K562 (cell line): ENCODE data around the gene ELMO3. TPM values are rescaled to one million over a fixed set of nuclear protein-coding genes. Genes with fewer than 3 reads are reported as not detected.

Source experiments
- ATAC-seq: fragments of 200-7000 bp; cut with Tn5 transposase; 3 replicates; pipeline ENCODE4 v1.9.1; 2020; ENCODE audit warnings: moderate library complexity
- BruUV-seq: library from RNA; stranded (reverse); fragments of 400-500 nt; replicated peaks from 2 replicates; lab custom pipeline; 2021; lab: Mats Ljungman, UMichigan
- CTCF ChIA-PET: fragments of 300-600 bp; formaldehyde crosslinking; extraction: SDS; loops from one replicate; lab custom pipeline; 2021; ENCODE audit warnings: low intra/inter-chr PET ratio; lab: Yijun Ruan, JAX
- POLR2A ChIA-PET: fragments of 300-600, 350-650 bp; sonication (Branson Sonifier 250); formaldehyde crosslinking; extraction: SDS; loops from one replicate; lab custom pipeline; 2021; ENCODE audit warnings: antibody characterized with exemption, inconsistent platforms; lab: Yijun Ruan, JAX
- DNase-seq, 4 experiments: peaks; one replicate each; pipeline versions ENCODE4 v3.0.0 to v3.0.0-alpha.2; 2011 to 2018; ENCODE audit warnings: low spot score in 3 of 4, mixed read lengths in 3 of 4; ENCODE audit errors: extremely low read depth in 1 of 4
- FAIRE-seq: peaks from 2 replicates; lab custom pipeline; 2011; peaks lifted over from hg19 to GRCh38; lab: Jason Lieb, UNC
- H2AFZ ChIP-seq: 2 replicates; pipeline ENCODE4 v1.6.0; 2011; ENCODE audit warnings: low read depth, low read length, control low read depth, inconsistent platforms
- H3K27ac ChIP-seq: fragments of 200-600 bp; 3 replicates; pipeline ENCODE4 v1.8.0; 2011; ENCODE audit warnings: low read depth, mild to moderate bottlenecking, control low read depth, inconsistent platforms, low read length, moderate library complexity, mixed read lengths; ENCODE audit errors: extremely low read depth
- H3K27me3 ChIP-seq, 2 experiments: fragments of 300-600 bp in 1 of 2; 2 replicates in 1 of 2; 3 replicates in 1 of 2; pipeline versions ENCODE4 v1.6.0 to v1.8.0; 2011; ENCODE audit warnings: inconsistent platforms in 2 of 2, low read length in 2 of 2, mild to moderate bottlenecking in 1 of 2, mixed read lengths in 1 of 2, moderate library complexity in 1 of 2; ENCODE audit not compliant: control insufficient read depth in 2 of 2, insufficient read depth in 2 of 2
- H3K36me3 ChIP-seq: fragments of 300-600 bp; 3 replicates; pipeline ENCODE4 v1.8.0; 2011; ENCODE audit warnings: mild to moderate bottlenecking, low read length, inconsistent platforms; ENCODE audit not compliant: control insufficient read depth, insufficient read depth
- H3K4me1 ChIP-seq, 2 experiments: fragments of 200-600 bp in 1 of 2; replicated peaks in 1 of 2; 2 replicates in 1 of 2; 3 replicates in 1 of 2; pipeline versions ENCODE4 v1.5.1 to v1.8.0; 2011; ENCODE audit warnings: inconsistent platforms in 2 of 2, low read length in 2 of 2, mild to moderate bottlenecking in 1 of 2, mixed read lengths in 1 of 2, moderate library complexity in 1 of 2; ENCODE audit not compliant: control insufficient read depth in 2 of 2, insufficient read depth in 2 of 2
- H3K4me2 ChIP-seq: 2 replicates; pipeline ENCODE4 v1.6.1; 2011; ENCODE audit warnings: low read length, control low read depth, inconsistent platforms, mixed read lengths; ENCODE audit not compliant: insufficient read depth
- H3K4me3 ChIP-seq: fragments of 200-600 bp; sonication (generic), shearing (Covaris generic); 2 replicates; pipeline ENCODE4 v1.5.1; 2016; ENCODE audit warnings: control low read depth, inconsistent platforms
- H3K79me2 ChIP-seq: fragments of 200-600 bp; 3 replicates; pipeline ENCODE4 v1.8.0; 2011; ENCODE audit warnings: low read length, inconsistent platforms; ENCODE audit not compliant: control insufficient read depth, insufficient read depth
- H3K9ac ChIP-seq, 2 experiments: 2 replicates each; pipeline versions ENCODE4 v1.6.0 to v1.6.1; 2011; ENCODE audit warnings: low read depth in 2 of 2, low read length in 2 of 2, control low read depth in 1 of 2, inconsistent platforms in 1 of 2, mild to moderate bottlenecking in 1 of 2, mixed read lengths in 1 of 2; ENCODE audit not compliant: insufficient read depth in 1 of 2
- H3K9me1 ChIP-seq: one replicate; pipeline ENCODE4 v1.6.0; 2011; ENCODE audit warnings: inconsistent platforms, mild to moderate bottlenecking, low read length, moderate library complexity; ENCODE audit not compliant: control insufficient read depth, insufficient read depth
- H3K9me3 ChIP-seq: replicated peaks from 2 replicates; pipeline ENCODE4 v1.5.1; 2011; ENCODE audit warnings: low read depth, low read length, inconsistent platforms; ENCODE audit not compliant: control insufficient read depth, insufficient read depth
- H4K20me1 ChIP-seq: replicated peaks from 2 replicates; pipeline ENCODE4 v1.6.1; 2011; ENCODE audit warnings: low read length, inconsistent platforms, mixed read lengths; ENCODE audit not compliant: control insufficient read depth, insufficient read depth
- CC2D1A ChIP-seq: fragments of 450-650 bp; IDR thresholded peaks from 2 replicates; pipeline ENCODE4 v1.6.1; 2017; ENCODE audit warnings: mild to moderate bottlenecking
- CTCF ChIP-seq, 3 experiments: IDR thresholded peaks in 2 of 3; conservative IDR thresholded peaks in 1 of 3; 2 replicates each; pipeline ENCODE4 v1.5.1; 2011 to 2012; ENCODE audit warnings: low read length in 3 of 3, mild to moderate bottlenecking in 3 of 3, control low read depth in 2 of 3, improper control_type of control experiment in 1 of 3, inconsistent platforms in 1 of 3, low read depth in 1 of 3, mixed read lengths in 1 of 3, moderate library complexity in 1 of 3; ENCODE audit not compliant: insufficient read depth in 2 of 3
- FOXJ2 ChIP-seq: fragments of 200-800 bp; sonication (Bioruptor generic); IDR thresholded peaks from 2 replicates; pipeline ENCODE4 v1.6.1; 2016; ENCODE audit warnings: missing genetic modification characterization, missing compliant biosample characterization
- FOXK2 ChIP-seq, 2 experiments: fragments of 450-650 bp; IDR thresholded peaks in 1 of 2; conservative IDR thresholded peaks in 1 of 2; 2 replicates each; pipeline ENCODE4 v1.6.1; 2016; ENCODE audit warnings: low read depth in 2 of 2, mild to moderate bottlenecking in 1 of 2
- HIVEP1 ChIP-seq: fragments of 250-450 bp; sonication (Bioruptor Pico); IDR thresholded peaks from 2 replicates; pipeline ENCODE4 v1.4.0; 2020; ENCODE audit warnings: mild to moderate bottlenecking
- ID3 ChIP-seq, 2 experiments: fragments of 250-450 bp in 1 of 2; fragments of 450-650 bp in 1 of 2; sonication (Bioruptor Pico) in 1 of 2; IDR thresholded peaks; 2 replicates each; pipeline versions ENCODE4 v1.6.1 to v1.8.0; 2016 to 2021; ENCODE audit warnings: mild to moderate bottlenecking in 2 of 2, moderate library complexity in 2 of 2, missing compliant biosample characterization in 1 of 2, missing genetic modification characterization in 1 of 2
- POLR2B ChIP-seq: fragments of 450-650 bp; IDR thresholded peaks from 2 replicates; pipeline ENCODE4 v1.6.1; 2018; ENCODE audit warnings: low read depth; ENCODE audit not compliant: partially characterized antibody
- RFX5 ChIP-seq: IDR thresholded peaks from 2 replicates; pipeline ENCODE4 v1.6.1; 2011; ENCODE audit warnings: low read depth, mild to moderate bottlenecking, improper control_type of control experiment, low read length
- SMARCB1 ChIP-seq: IDR thresholded peaks from 2 replicates; pipeline ENCODE4 v1.6.1; 2011; ENCODE audit warnings: improper control_type of control experiment, low read depth; ENCODE audit not compliant: insufficient read length
- TGIF2 ChIP-seq: sonication (generic); formaldehyde crosslinking; IDR thresholded peaks from 2 replicates; pipeline ENCODE4 v1.8.1; 2022; ENCODE audit warnings: mild to moderate bottlenecking, missing genetic modification reagents, moderate library complexity
- TSC22D4 ChIP-seq: fragments of 450-650 bp; IDR thresholded peaks from 2 replicates; pipeline ENCODE4 v1.6.1; 2016; ENCODE audit warnings: missing genetic modification characterization, missing biosample characterization, control low read depth
- VEZF1 ChIP-seq: fragments of 200-800 bp; sonication (Bioruptor generic); IDR thresholded peaks from 2 replicates; pipeline ENCODE4 v1.6.1; 2017; ENCODE audit warnings: missing genetic modification characterization, missing compliant biosample characterization
- ZC3H8 ChIP-seq: fragments of 450-650 bp; IDR thresholded peaks from 2 replicates; pipeline ENCODE4 v1.6.1; 2017
- ZFP36 ChIP-seq: fragments of 150-350 bp; IDR thresholded peaks from 2 replicates; pipeline ENCODE4 v1.6.1; 2018; ENCODE audit warnings: low read length, low read depth; ENCODE audit not compliant: partially characterized antibody
- ZNF12 ChIP-seq: sonication (generic); formaldehyde crosslinking; IDR thresholded peaks from 2 replicates; pipeline ENCODE4 v1.4.0; 2020; ENCODE audit warnings: mild to moderate bottlenecking, missing genetic modification reagents
- ZNF143 ChIP-seq: sonication (generic); formaldehyde crosslinking; IDR thresholded peaks from 2 replicates; pipeline ENCODE4 v1.9.0; 2022; ENCODE audit warnings: mild to moderate bottlenecking, missing genetic modification reagents
- ZNF232 ChIP-seq: sonication (generic); formaldehyde crosslinking; IDR thresholded peaks from 2 replicates; pipeline ENCODE4 v1.8.0; 2022; ENCODE audit warnings: mild to moderate bottlenecking, missing genetic modification reagents
- ZNF507 ChIP-seq: conservative IDR thresholded peaks from 2 replicates; pipeline ENCODE4 v1.6.1; 2017; ENCODE audit warnings: missing genetic modification characterization, missing compliant biosample characterization
- ZNF644 ChIP-seq: fragments of 200-800 bp; sonication (Bioruptor generic); IDR thresholded peaks from 2 replicates; pipeline ENCODE4 v1.6.1; 2016; ENCODE audit warnings: low read depth, missing genetic modification characterization, missing compliant biosample characterization
- WGBS: fragments of 100-300 bp; shearing (Covaris generic); methylation state at CpG from one replicate; pipeline ENCODE4 v1.1.6; 2016; ENCODE audit warnings: low coverage, mixed read lengths; ENCODE audit not compliant: insufficient coverage; ENCODE audit errors: missing lambda C conversion rate; 5-methylcytosine and 5-hydroxymethylcytosine counted together
- in situ Hi-C: fragments of 300-500 bp; cut with MboI; formaldehyde crosslinking; loops from 4 replicates; pipeline ENCODE4 v1.15.0; 2018; ENCODE audit warnings: inconsistent platforms, mixed read lengths
- intact Hi-C: fragments of 100-400 bp; cut with micrococcal nuclease; formaldehyde crosslinking; loops from 2 replicates; pipeline ENCODE4 v1.14.2; 2022
- polyA plus RNA-seq, 8 experiments: library from polyadenylated mRNA; depleted of rRNA in 4 of 8; stranded (reverse) in 5 of 8; unstranded in 3 of 8; fragments of >200 nt; fragmentation: Nextera tagmentation in 2 of 8; fragmentation: Illumina TruSeq in 1 of 8; extraction: Ambion mirVana in 2 of 8; extraction: Trizol in 1 of 8; gene quantifications; 2 replicates each; pipeline versions ENCODE4 v1.2.1 to v1.2.3, GENCODE V29; 2011 to 2014; ENCODE audit warnings: inconsistent platforms in 1 of 8, missing spikeins in 1 of 8
- total RNA-seq, 7 experiments: library from RNA; depleted of rRNA in 6 of 7; stranded (reverse); fragments of >200 nt in 6 of 7; fragmentation: Illumina TruSeq in 2 of 7; extraction: Trizol in 2 of 7; gene quantifications; 2 replicates each; pipeline versions ENCODE4 v1.2.1 to v1.2.3, GENCODE V29; 2011 to 2021; ENCODE audit warnings: low replicate concordance in 1 of 7

Gene ELMO3
- total and polyA plus RNA-seq, 9 of the 15 experiments (the other 6 are each of a cell fraction or from before 2014, with no cell fraction given): 0.04 to 5.1 (median 1.5) TPM

- POLR2A ChIA-PET: interaction anchor here (0.6 to 4.3 kb wide), 4 partner anchors 9 to 359 kb away, joined by 3 to 31 read pairs (median 4); partner anchors contain the start of genes FHOD1 and TMEM208
- H3K4me3 ChIP-seq: no peak overlapping the region
- H3K36me3 ChIP-seq: peaks cover 79% of the 10 kb centered on the region; the same call in 2 of the 3 replicates
- ATAC-seq: no peak
- BruUV-seq: no TSS peak
- H3K27me3 ChIP-seq: no peaks in the 10 kb centered on the region
- intact Hi-C loops (loop anchor here (5.0 kb wide), 1 partner anchor 38 kb away; the partner anchor contains the start of gene PLEKHG4), in situ Hi-C loops (no loop called here)
- 97% methylated on average over 9 of the region's 9 CpGs for WGBS
- DNase-seq: no peak
- peaks cover 4% of the 10 kb centered on the region for H4K20me1 ChIP-seq
- H3K4me1 ChIP-seq: peaks cover 48 to 57% of the 10 kb centered on the region in 2 experiments
- H3K79me2 ChIP-seq: peaks cover 53% of the 10 kb centered on the region
- H3K9me3 ChIP-seq: no peaks in the 10 kb centered on the region
- H2AFZ ChIP-seq: no peak overlapping the region
- H3K9me1 ChIP-seq: no peaks in the 10 kb centered on the region
- peak overlapping the region in 1 of 2 experiments; percentile 9; a peak in 2 of 4 replicates for H3K9ac ChIP-seq
- H3K27ac ChIP-seq: no peak overlapping the region
- no peak for FAIRE-seq
- H3K4me2 ChIP-seq: no peak overlapping the region
- TF ChIP-seq CTCF (IDR thresholded peaks at IDR 0.05 in 2 of 3, conservative IDR thresholded peaks at IDR 0.05 in 1 of 3; ENCODE audit: insufficient read depth in 2 of 3, low read depth in 1 of 3, low read length in 3 of 3) (no peak), ZC3H8 (no peak), FOXK2 (conservative IDR thresholded peaks at IDR 0.05 in 1 of 2, IDR thresholded peaks at IDR 0.05 in 1 of 2; ENCODE audit: low read depth in 2 of 2) (no peak), ZNF143 (CRISPR knock-in tag) (no peak), ZFP36 (no peak), FOXJ2 (tag) (no peak), ID3 (CRISPR knock-in tag; IDR thresholded peaks at IDR 0.05) (no peak), ID3 (tag; IDR thresholded peaks at IDR 0.05) (no peak), CC2D1A (no peak), SMARCB1 (no peak), POLR2B (no peak), VEZF1 (CRISPR knock-in tag) (no peak), TGIF2 (CRISPR knock-in tag) (no peak), ZNF12 (CRISPR knock-in tag) (no peak), HIVEP1 (CRISPR knock-in tag) (no peak), ZNF644 (no peak), TSC22D4 (tag) (no peak), RFX5 (no peak), ZNF232 (CRISPR knock-in tag) (no peak), ZNF507 (tag) (no peak)
- CTCF ChIA-PET: interaction anchor here (0.6 kb wide), 1 partner anchor 203 kb away, joined by 4 read pairs; no protein-coding TSS in a partner anchor
Observed at GRCh38 chr16:67238806-67239470, 40.0 kb downstream of the ELMO3 start.
